GM18517 (cell line): ENCODE results near the gene TEKTIP1.
"Not testable (repeated sequence)": the region's sequence is repeated elsewhere in the genome, so short reads cannot be mapped to it uniquely, and the experiment has no call there.

Experiments used
- ATAC-seq: cut with Tn5 transposase; IDR thresholded peaks from one replicate; pipeline ENCODE4 v1.9.1; 2021; ENCODE audit warnings: mild to moderate bottlenecking, moderate library complexity; ENCODE audit not compliant: unreplicated experiment

The TEKTIP1 gene

GRCh38 chr19:3507371-3508120 lies 31.4 kb upstream of the TEKTIP1 start:
- ATAC-seq, result no peak

GRCh38 chr19:3508121-3508661 lies 30.8 kb upstream of the TEKTIP1 start:
- not testable (repeated sequence) for ATAC-seq

- ATAC-seq, result no peak
Measured at GRCh38 chr19:3508771-3509535, 30.0 kb upstream of the TEKTIP1 start.

DNA sequence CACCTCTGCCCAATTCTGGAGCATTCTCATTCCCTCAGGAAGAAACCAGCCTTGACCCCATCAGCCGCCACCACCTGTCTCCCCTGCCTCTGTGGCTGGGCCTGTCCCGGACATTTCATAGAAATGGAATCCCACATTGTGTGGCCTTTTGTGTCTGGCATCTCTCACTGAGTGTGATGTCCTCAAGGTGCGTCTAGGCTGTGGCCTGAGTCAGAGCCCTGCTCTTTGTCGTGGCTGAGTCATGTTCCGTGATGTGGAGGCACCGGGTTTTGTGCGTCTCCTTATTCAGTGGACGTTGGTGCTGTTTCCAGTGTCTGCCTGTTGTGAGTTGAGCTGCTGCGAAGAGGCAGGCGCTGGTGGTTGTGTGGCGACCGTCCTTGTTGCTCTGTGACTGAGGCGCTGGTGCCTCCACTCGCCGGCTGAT lies 29.4 kb upstream of the TEKTIP1 start:
- no peak for ATAC-seq

DNA sequence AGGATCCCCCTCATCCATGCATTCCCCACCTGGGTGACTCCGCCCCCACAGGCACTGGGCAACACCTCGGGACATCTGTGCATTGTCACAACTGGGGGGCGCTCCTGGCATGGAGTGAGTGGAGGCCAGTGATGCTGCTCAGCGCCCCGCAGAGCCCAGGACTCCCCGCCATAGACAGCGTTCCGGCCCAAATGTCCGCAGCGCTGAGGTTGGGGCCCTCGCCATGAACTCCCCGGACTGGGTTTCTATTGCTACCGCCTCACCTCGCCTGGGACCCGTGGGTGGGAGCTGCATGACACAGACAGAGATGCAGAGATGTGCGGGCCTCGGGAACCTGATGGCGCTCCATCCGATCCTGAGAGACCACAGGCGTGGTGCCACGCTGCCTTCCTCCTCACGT lies 28.2 kb upstream of the TEKTIP1 start:
- no peak for ATAC-seq

DNA sequence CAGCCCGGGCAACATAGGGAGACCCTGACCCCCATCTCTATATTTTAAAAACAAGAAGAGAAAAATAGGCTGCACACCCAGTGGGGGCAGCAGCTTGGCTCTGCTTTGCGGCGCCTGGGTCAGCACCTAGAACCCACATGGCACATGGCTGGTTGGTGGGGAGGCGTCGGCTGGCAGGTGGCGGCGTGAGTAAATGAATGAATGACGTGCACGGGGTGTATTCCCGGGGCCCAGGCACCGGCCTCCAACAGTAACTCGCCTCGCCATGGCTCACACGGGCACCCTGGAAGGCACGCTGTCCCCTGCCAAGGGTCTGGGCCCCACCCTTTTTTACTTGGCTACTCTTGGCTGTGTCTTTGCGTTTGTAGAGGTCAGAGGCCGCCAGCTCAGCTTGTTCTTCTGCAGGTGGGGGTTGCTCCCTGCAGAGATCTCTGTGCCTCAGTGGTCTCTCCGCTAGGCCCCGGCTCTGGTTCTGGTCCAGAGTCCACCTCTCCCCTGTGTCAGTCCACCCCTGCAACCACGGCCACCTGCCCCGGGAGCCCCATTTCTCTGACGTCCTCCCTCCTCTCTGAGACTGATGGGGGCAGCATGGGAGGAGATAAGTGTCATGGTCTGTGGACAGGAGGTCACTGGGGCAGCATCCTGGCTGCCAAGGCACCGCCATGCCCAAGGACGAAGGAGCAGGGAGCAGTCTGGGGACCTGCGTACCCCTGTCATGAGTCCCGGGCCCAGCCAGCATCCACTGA lies 27.3 kb upstream of the TEKTIP1 start:
- no peak for ATAC-seq

GRCh38 chr19:3512562-3513228 lies 26.3 kb upstream of the TEKTIP1 start:
- ATAC-seq, result no peak

DNA sequence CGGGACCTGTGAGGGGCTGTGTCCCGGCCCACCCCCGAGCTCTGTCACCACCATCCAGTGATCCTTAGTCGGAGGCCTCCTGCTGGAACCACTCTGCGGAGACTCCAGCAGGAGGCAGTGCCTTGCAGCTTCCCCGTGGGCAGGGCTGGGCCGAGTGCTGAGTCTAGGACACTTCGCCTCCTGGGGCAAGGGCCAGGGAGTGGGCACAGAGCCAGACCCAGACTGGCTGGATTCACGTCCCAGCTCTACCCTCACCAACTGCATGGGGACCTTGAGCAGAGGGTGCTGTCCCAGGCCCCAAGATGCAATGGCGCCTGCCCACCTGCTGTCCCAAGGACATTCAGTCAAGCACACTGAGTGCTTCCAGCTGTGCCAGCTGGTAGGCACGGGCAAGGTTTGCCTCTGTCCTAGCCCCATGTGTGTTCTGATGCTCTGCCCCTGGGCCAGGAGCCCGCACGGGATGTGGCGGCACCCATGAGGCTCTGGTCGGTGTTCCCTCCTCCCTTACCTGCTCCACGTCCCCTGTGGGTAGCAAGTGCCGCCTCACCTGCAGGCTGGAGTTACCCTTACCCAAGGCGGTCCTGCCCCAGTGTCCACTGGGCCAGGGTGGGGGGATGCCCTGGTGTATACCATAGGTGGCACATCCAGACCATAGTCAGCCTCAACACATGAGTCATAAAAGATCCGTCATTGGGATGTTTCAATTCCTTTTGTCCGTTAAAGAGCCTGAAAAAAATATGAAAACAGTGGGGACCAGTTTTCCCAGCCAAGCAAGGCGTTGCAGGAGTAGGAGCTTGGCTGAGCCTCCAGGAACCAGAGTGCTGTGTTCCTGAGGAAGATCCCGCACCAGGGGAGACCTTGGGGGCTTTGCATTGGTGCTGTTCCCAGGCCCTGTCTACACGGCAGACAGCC lies 25.5 kb upstream of the TEKTIP1 start:
- no peak for ATAC-seq

DNA sequence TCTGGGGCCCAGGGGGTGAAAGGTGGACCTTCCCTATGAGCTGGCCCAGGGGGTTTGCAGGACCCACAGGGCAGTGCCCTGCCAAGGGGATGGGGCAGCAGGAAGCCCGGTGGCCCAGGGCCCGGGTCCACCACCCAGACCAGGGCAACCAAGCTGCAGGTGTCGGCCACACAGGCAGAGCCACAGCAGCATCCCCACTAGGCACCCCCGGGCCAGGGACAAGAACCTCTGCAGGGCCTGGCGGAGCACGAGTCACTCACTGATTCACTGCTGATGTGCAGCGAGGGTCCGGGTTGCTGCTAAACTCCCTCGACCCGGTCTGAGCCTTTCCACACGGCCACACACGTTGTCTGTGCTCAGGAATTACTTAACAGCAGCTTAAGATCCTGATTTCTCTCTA lies 24.0 kb upstream of the TEKTIP1 start:
- ATAC-seq, result no peak

DNA sequence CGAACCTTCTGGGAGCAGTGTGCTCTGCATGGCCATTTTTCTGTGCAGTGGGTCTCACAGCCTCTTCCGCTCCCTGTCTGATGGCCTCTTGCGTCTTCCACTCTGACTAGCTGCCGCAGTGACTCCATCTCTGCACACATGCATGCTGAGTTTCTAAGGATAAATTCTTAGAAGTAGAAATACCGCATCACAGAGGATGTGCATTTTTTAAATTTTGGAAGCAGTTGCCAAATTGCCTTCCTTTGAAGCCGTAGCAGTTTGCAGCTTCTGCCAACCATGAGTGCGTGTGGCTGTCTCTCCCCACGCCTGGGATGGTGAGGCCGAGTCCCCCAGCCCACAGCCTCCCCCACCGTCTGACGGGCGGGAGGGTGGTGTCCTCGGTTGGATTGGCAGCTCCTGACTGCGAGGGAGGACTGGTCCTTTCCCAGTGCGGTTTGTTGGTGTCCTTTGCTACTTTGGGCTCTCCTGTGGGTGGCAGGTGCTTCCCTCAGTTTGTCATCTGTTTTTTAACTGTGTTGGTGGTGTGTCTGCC lies 23.0 kb upstream of the TEKTIP1 start:
- no peak for ATAC-seq

DNA sequence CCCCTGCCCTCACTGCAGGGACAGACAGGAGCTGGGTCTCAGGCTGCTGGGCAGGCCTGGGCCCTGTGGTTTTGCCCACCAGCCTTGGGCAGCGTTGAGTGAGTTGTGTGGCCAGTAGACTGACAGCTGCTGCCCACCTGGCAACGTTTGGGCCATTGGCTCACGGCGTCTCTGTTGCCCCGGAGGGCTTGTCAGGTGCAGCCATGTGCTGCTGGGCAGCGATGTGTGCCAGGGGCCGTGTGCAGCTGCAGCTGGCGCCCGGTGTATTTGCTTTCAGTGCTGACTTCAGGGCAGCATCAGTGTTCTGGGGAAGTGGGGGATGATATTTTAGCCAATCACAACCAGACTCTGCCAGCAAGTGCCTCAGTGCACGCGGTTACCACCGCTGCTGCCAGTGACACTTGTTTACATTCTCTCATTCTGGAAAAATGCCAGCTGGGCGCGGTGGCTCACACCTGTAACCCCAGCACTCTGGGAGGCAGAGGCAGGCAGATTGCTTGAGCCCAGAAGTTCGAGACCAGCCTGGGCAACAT lies 22.2 kb upstream of the TEKTIP1 start:
- ATAC-seq, result no peak

GRCh38 chr19:3517638-3518037 lies 21.3 kb upstream of the TEKTIP1 start:
- ATAC-seq, result no peak

- no peak for ATAC-seq
Measured at GRCh38 chr19:3518255-3518654, 20.7 kb upstream of the TEKTIP1 start.

DNA sequence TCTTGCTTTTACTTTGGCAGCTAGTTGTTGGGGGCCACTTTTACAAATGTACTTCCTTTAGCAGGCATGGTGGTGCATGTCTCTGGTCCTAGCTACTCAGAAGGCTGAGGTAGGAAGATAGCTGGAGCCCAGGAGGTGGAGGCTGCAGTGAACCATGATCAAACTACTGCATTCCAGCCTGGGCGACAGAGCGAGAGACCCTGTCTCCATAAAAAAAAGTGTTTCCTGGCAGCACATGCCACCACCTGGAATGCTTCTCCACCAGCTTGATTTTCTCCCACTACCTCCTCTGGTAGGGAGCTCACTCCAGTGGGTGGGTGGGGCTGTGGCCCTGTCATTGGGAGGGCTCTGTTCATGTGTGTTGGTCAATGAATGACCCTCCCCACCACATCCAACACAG lies 20.3 kb upstream of the TEKTIP1 start:
- no peak for ATAC-seq

- no peak for ATAC-seq
Measured at GRCh38 chr19:3519126-3519525, 19.8 kb upstream of the TEKTIP1 start.

- no peak for ATAC-seq
Measured at GRCh38 chr19:3520166-3521103, 18.5 kb upstream of the TEKTIP1 start.

DNA sequence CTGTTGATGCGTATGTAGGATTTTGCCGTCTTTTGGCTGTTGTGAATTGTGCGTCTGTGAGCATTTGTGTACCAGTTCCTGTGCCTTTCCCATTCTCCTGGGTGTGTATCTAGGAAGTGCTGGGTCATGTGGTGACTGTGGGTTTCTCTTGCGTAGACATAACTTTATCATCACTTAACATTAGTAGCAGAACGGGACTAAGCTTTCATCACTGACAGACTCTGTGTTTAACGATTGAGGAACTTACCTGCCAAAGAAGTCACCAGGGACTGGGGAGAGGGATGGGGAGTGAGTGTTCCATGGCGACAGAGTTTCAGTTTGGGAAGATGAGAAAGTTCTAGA lies 17.9 kb upstream of the TEKTIP1 start:
- ATAC-seq, result no peak
